ENCODE data around the gene TM4SF18. TPM values are rescaled to one million over a fixed set of nuclear protein-coding genes. Genes with fewer than 3 reads are reported as not detected.

Gene TM4SF18
- polyA plus RNA-seq, 1 of the 3 experiments (the other 2 are of a cell fraction) = 0.30 TPM

DNA sequence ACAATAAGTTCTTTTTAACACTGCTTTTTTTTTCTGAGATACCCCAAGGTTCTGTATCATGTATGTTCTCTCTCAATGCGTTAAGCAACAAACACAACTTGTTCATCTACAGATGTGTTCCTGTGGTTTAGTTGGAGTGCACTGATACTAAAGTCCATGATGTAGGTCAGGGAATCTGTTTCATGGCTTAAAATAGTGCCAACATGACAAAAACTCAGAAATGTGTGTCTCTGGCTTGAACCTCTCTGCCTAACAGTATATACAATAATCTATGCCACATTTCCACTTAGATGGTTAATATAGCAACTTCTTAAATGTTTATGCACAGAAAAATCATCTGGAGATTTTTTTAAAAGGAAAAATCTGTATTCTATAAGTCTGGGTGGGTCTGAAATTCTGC, 51.1 kb downstream of the TM4SF18 start (continued):
- no peak for TF ChIP-seq TEAD4 (IDR thresholded peaks at IDR 0.05; ENCODE audit: borderline replicate concordance, insufficient read depth)

- Histone ChIP-seq H3K9me2 (no peaks in the 10 kb centered on the region), H3K4me2 (no peak overlapping the region), H3K9me3 (no peaks in the 10 kb centered on the region), H3K9ac (no peak overlapping the region), H3K27ac (ENCODE audit: low read depth in 2 of 2, low read length in 1 of 2) (no peak overlapping the region), H3K27me3 (ENCODE audit: insufficient read depth) (no peaks in the 10 kb centered on the region), H3K79me2 (ENCODE audit: insufficient read depth) (no peaks in the 10 kb centered on the region), H2AFZ (ENCODE audit: low read depth) (no peak overlapping the region), H3K36me3 (replicated peaks in 1 of 2; ENCODE audit: control insufficient read depth in 1 of 2, insufficient read depth in 2 of 2, low read length in 1 of 2) (no peaks in the 10 kb centered on the region), H3K4me1 (ENCODE audit: control insufficient read depth in 1 of 2, insufficient read depth in 2 of 2, low read depth in 1 of 2, low read length in 1 of 2) (0 out of 4 replicates have a peak, but pooled peaks cover 0 to 7% of the 10 kb centered on the region in 2 experiments), H3K4me3 (ENCODE audit: low read depth in 2 of 2, low read length in 1 of 2) (no peak overlapping the region), H3F3A (replicated peaks; ENCODE audit: insufficient read depth) (no peaks in the 10 kb centered on the region), H4K20me1 (ENCODE audit: insufficient read depth) (no peaks in the 10 kb centered on the region)
- no peak for DNase-seq
- WGBS (ENCODE audit: low lambda C conversion rate) = 97% methylated on average over 2 of the region's 2 CpGs
- POLR2A ChIA-PET = no interaction called here
- CTCF ChIA-PET = interaction anchor here (1.0 to 5.5 kb wide), 3 partner anchors 10 to 326 kb away, joined by 3 to 37 read pairs (median 27); no protein-coding TSS in a partner anchor
- no peak for TF ChIP-seq CHD2 (IDR thresholded peaks at IDR 0.05; ENCODE audit: low read length, partially characterized antibody)
- TF ChIP-seq RFX5 (IDR thresholded peaks at IDR 0.05; ENCODE audit: low read length) = no peak
- no peak for TF ChIP-seq TAF1 (IDR thresholded peaks at IDR 0.05; ENCODE audit: borderline replicate concordance, low read depth, low read length)
- TF ChIP-seq ELF1 (IDR thresholded peaks at IDR 0.05) = no peak
- TF ChIP-seq FOXM1 (IDR thresholded peaks at IDR 0.05; ENCODE audit: low read depth) = no peak
- TF ChIP-seq, protein P1, sequence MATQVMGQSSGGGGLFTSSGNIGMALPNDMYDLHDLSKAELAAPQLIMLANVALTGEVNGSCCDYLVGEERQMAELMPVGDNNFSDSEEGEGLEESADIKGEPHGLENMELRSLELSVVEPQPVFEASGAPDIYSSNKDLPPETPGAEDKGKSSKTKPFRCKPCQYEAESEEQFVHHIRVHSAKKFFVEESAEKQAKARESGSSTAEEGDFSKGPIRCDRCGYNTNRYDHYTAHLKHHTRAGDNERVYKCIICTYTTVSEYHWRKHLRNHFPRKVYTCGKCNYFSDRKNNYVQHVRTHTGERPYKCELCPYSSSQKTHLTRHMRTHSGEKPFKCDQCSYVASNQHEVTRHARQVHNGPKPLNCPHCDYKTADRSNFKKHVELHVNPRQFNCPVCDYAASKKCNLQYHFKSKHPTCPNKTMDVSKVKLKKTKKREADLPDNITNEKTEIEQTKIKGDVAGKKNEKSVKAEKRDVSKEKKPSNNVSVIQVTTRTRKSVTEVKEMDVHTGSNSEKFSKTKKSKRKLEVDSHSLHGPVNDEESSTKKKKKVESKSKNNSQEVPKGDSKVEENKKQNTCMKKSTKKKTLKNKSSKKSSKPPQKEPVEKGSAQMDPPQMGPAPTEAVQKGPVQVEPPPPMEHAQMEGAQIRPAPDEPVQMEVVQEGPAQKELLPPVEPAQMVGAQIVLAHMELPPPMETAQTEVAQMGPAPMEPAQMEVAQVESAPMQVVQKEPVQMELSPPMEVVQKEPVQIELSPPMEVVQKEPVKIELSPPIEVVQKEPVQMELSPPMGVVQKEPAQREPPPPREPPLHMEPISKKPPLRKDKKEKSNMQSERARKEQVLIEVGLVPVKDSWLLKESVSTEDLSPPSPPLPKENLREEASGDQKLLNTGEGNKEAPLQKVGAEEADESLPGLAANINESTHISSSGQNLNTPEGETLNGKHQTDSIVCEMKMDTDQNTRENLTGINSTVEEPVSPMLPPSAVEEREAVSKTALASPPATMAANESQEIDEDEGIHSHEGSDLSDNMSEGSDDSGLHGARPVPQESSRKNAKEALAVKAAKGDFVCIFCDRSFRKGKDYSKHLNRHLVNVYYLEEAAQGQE (IDR thresholded peaks at IDR 0.05; ENCODE audit: low read depth, low read length) = no peak
- TF ChIP-seq EZH2phosphoT487 (IDR thresholded peaks at IDR 0.05; ENCODE audit: borderline replicate concordance, low read depth) = no peak
- TF ChIP-seq SMC3 (IDR thresholded peaks at IDR 0.05; ENCODE audit: low read depth, low read length) = no peak
- no peak for TF ChIP-seq GABPA (IDR thresholded peaks at IDR 0.05; ENCODE audit: low read depth)
- TF ChIP-seq RAD21 (IDR thresholded peaks at IDR 0.05; ENCODE audit: low read length) = no peak
- TF ChIP-seq IRF3 (IDR thresholded peaks at IDR 0.05; ENCODE audit: low read depth, low read length) = no peak
- TF ChIP-seq CTCF (IDR thresholded peaks at IDR 0.05) = no peak
- TF ChIP-seq SIN3A (IDR thresholded peaks at IDR 0.05; ENCODE audit: borderline replicate concordance, low read depth, low read length) = no peak
Observed at GRCh38 chr3:149280671-149281349, 52.6 kb downstream of the TM4SF18 start.
